HCT116 (cell line): ENCODE measurements around the gene ENOSF1. TPM values are rescaled to one million over a fixed set of nuclear protein-coding genes. Genes with fewer than 3 reads are reported as not detected.

ENCODE experiments used
- ATAC-seq: fragments of 200-7000 bp; cut with Tn5 transposase; 2 replicates; pipeline ENCODE4 v1.9.1; 2020; ENCODE audit warnings: mild to moderate bottlenecking, moderate library complexity
- BruUV-seq: library from RNA; stranded (reverse); fragments of 400-500 nt; replicated peaks from 2 replicates; lab custom pipeline; 2021; lab: Mats Ljungman, UMichigan
- CTCF ChIA-PET: fragments of 300-600 bp; sonication (Branson Sonifier 250); formaldehyde crosslinking; loops from one replicate; lab custom pipeline; 2021; ENCODE audit warnings: antibody characterized with exemption; lab: Charles Lee
- POLR2A ChIA-PET: fragments of 300-600, 350-600 bp; sonication (Branson Sonifier 250); formaldehyde crosslinking; loops from one replicate; lab custom pipeline; 2021; ENCODE audit warnings: antibody characterized with exemption; lab: Charles Lee
- RAD21 ChIA-PET, 2 experiments: fragments of 300-600 bp; sonication (Branson Sonifier 250); formaldehyde crosslinking; loops; one replicate each; lab custom pipeline; 2023; ENCODE audit warnings: low total read pairs in 2 of 2; ENCODE audit not compliant: uncharacterized antibody in 2 of 2, unreplicated experiment in 2 of 2, low non-redundant PET in 1 of 2; lab: Charles Lee
- DNase-seq: peaks from one replicate; pipeline ENCODE4 v3.0.0-alpha.2; 2010; ENCODE audit warnings: low read depth, low spot score
- H2AFZ ChIP-seq: fragments of 200-600 bp; shearing (Covaris generic), sonication (generic); 2 replicates; pipeline ENCODE4 v1.6.1; 2017; ENCODE audit warnings: low read depth, mixed run types, mixed read lengths, antibody characterized with exemption, low read length; ENCODE audit not compliant: poor library complexity, severe bottlenecking
- H3K27ac ChIP-seq: 2 replicates; pipeline ENCODE4 v1.5.1; 2012; ENCODE audit warnings: low read depth, low read length
- H3K27me3 ChIP-seq: fragments of 200-600 bp; sonication (generic); 2 replicates; pipeline ENCODE4 v1.6.1; 2016; ENCODE audit warnings: mixed run types, low read length, mixed read lengths; ENCODE audit not compliant: insufficient read depth
- H3K36me3 ChIP-seq, 2 experiments: fragments of 200-500 bp in 1 of 2; fragments of 200-600 bp in 1 of 2; sonication (Bioruptor generic) in 1 of 2; sonication (generic) in 1 of 2; 2 replicates each; pipeline versions ENCODE4 v1.5.1 to v1.6.1; 2014 to 2016; ENCODE audit warnings: low read length in 2 of 2, inconsistent platforms in 1 of 2, mixed read lengths in 1 of 2, mixed run types in 1 of 2; ENCODE audit not compliant: insufficient read depth in 2 of 2, control insufficient read depth in 1 of 2
- H3K4me1 ChIP-seq, 2 experiments: fragments of 200-600 bp in 1 of 2; sonication (generic) in 1 of 2; 2 replicates each; pipeline versions ENCODE4 v1.5.1 to v1.6.1; 2012 to 2017; ENCODE audit warnings: low read length in 2 of 2, inconsistent platforms in 1 of 2, mild to moderate bottlenecking in 1 of 2, mixed read lengths in 1 of 2, mixed run types in 1 of 2, moderate library complexity in 1 of 2; ENCODE audit not compliant: insufficient read depth in 2 of 2, control insufficient read depth in 1 of 2
- H3K4me2 ChIP-seq: fragments of 200-600 bp; sonication (generic); 2 replicates; pipeline ENCODE4 v1.6.1; 2017; ENCODE audit warnings: mixed run types, low read length, mixed read lengths
- H3K4me3 ChIP-seq, 2 experiments: fragments of 200-600 bp in 1 of 2; sonication (generic) in 1 of 2; replicated peaks in 1 of 2; 2 replicates each; pipeline ENCODE4 v1.5.1; 2011 to 2016; ENCODE audit warnings: low read length in 2 of 2, control low read depth in 1 of 2, low read depth in 1 of 2, mild to moderate bottlenecking in 1 of 2, mixed read lengths in 1 of 2, mixed run types in 1 of 2
- H3K79me2 ChIP-seq: fragments of 200-600 bp; sonication (generic); 2 replicates; pipeline ENCODE4 v1.6.1; 2017; ENCODE audit warnings: mild to moderate bottlenecking, mixed run types, low read length, moderate library complexity, mixed read lengths; ENCODE audit not compliant: insufficient read depth
- H3K9ac ChIP-seq: fragments of 200-600 bp; sonication (generic); 2 replicates; pipeline ENCODE4 v1.6.1; 2016; ENCODE audit warnings: low read length, mixed read lengths
- H3K9me2 ChIP-seq: fragments of 200-600 bp; sonication (generic), shearing (Covaris generic); 2 replicates; pipeline ENCODE4 v1.6.1; 2017; ENCODE audit warnings: mixed run types, mild to moderate bottlenecking, moderate library complexity; ENCODE audit not compliant: insufficient read depth
- H3K9me3 ChIP-seq, 2 experiments: fragments of 200-500 bp in 1 of 2; fragments of 200-600 bp in 1 of 2; sonication (Bioruptor generic) in 1 of 2; sonication (generic) in 1 of 2; 2 replicates each; pipeline ENCODE4 v1.6.1; 2014 to 2017; ENCODE audit warnings: low read length in 2 of 2, mixed read lengths in 2 of 2, inconsistent platforms in 1 of 2, low read depth in 1 of 2, mild to moderate bottlenecking in 1 of 2, mixed run types in 1 of 2, moderate library complexity in 1 of 2; ENCODE audit not compliant: control insufficient read depth in 1 of 2, insufficient read depth in 1 of 2
- H4K20me1 ChIP-seq: fragments of 200-600 bp; sonication (generic), shearing (Covaris generic); 2 replicates; pipeline ENCODE4 v1.6.1; 2017; ENCODE audit warnings: mixed run types, mild to moderate bottlenecking, moderate library complexity; ENCODE audit not compliant: insufficient read depth
- ATF3 ChIP-seq: IDR thresholded peaks from 2 replicates; pipeline ENCODE4 v1.6.1; 2012
- CEBPB ChIP-seq: IDR thresholded peaks from 2 replicates; pipeline ENCODE4 v1.6.1; 2012; ENCODE audit warnings: low read depth
- ELF1 ChIP-seq: IDR thresholded peaks from 2 replicates; pipeline ENCODE4 v1.6.1; 2012; ENCODE audit warnings: low read depth, borderline replicate concordance
- EZH2phosphoT487 ChIP-seq: fragments of 200-600 bp; IDR thresholded peaks from 2 replicates; pipeline ENCODE4 v1.6.1; 2018; ENCODE audit warnings: antibody characterized with exemption, borderline replicate concordance
- JUND ChIP-seq: IDR thresholded peaks from 2 replicates; pipeline ENCODE4 v1.6.1; 2012
- POLR2A ChIP-seq: IDR thresholded peaks from 2 replicates; pipeline ENCODE4 v1.7.0; 2011; ENCODE audit warnings: borderline replicate concordance; ENCODE audit not compliant: insufficient read depth, insufficient read length; ENCODE audit errors: extremely low read depth
- POLR2AphosphoS5 ChIP-seq: IDR thresholded peaks from 2 replicates; pipeline ENCODE4 v1.6.1; 2011; ENCODE audit warnings: mild to moderate bottlenecking, low read depth, low read length, moderate library complexity
- REST ChIP-seq: IDR thresholded peaks from 2 replicates; pipeline ENCODE4 v1.6.1; 2012; ENCODE audit warnings: low read depth
- SIN3A ChIP-seq: IDR thresholded peaks from 2 replicates; pipeline ENCODE4 v1.6.1; 2012; ENCODE audit warnings: low read depth
- TCF7L2 ChIP-seq: IDR thresholded peaks from 2 replicates; pipeline ENCODE4 v1.7.0; 2011; ENCODE audit warnings: borderline replicate concordance, inconsistent platforms; ENCODE audit not compliant: insufficient read depth, insufficient read length; ENCODE audit errors: extremely low read depth
- ZBTB33 ChIP-seq: IDR thresholded peaks from 2 replicates; pipeline ENCODE4 v1.6.1; 2011; ENCODE audit warnings: mild to moderate bottlenecking, low read length, moderate library complexity; ENCODE audit not compliant: insufficient replicate concordance; ENCODE audit errors: extremely low read depth
- intact Hi-C: fragments of 100-400 bp; cut with micrococcal nuclease; formaldehyde crosslinking; loops from 2 replicates; pipeline ENCODE4 v1.10.0; 2022
- total RNA-seq: library from RNA; stranded (reverse); gene quantifications from one replicate; pipeline ENCODE4 v1.2.1, GENCODE V29; 2021; ENCODE audit not compliant: unreplicated experiment

ENOSF1 gene
- total RNA-seq, 1 experiment from 2014 or later = 90.0 TPM

- no peaks in the 10 kb centered on the region for H3K9me2 ChIP-seq
- RAD21 ChIA-PET = no interaction called here
- intact Hi-C loops = no loop called here
- no peaks in the 10 kb centered on the region for H3K9me3 ChIP-seq
- no TSS peak for BruUV-seq
- DNase-seq (no peak), ATAC-seq (no peak)
- H3K27ac ChIP-seq = no peak overlapping the region
- H3K36me3 ChIP-seq = no peaks in the 10 kb centered on the region
- peaks cover 2% of the 10 kb centered on the region; the same call in 1 of the 2 replicates for H3K79me2 ChIP-seq
- no peaks in the 10 kb centered on the region for H3K27me3 ChIP-seq
- H3K4me1 ChIP-seq = peaks cover 0 to 1% of the 10 kb centered on the region in 2 experiments; a peak in 1 of 4 replicates
- POLR2A ChIA-PET = no interaction called here
- CTCF ChIA-PET = no interaction called here
- H3K4me2 ChIP-seq = no peak overlapping the region
- H2AFZ ChIP-seq = no peak overlapping the region
- no peak overlapping the region for H3K4me3 ChIP-seq
- TF ChIP-seq SIN3A = no peak
- no peak for TF ChIP-seq EZH2phosphoT487
- TF ChIP-seq CEBPB = no peak
- no peak for TF ChIP-seq POLR2AphosphoS5
- no peak for TF ChIP-seq ATF3
- TF ChIP-seq ELF1 = no peak
- no peak for TF ChIP-seq POLR2A
- TF ChIP-seq REST = no peak
- no peak for TF ChIP-seq ZBTB33
- no peak for TF ChIP-seq TCF7L2
- no peak for TF ChIP-seq JUND
- TF ChIP-seq, all 23 proteins: peak for 0
- Histone ChIP-seq H3K9ac (no peak overlapping the region), H4K20me1 (no peaks in the 10 kb centered on the region)
These were observed 62.0 kb downstream of the ENOSF1 start for GRCh38 chr18:650428-650858.
